GM18907 (cell line): ENCODE data around the gene TXNDC5.
"Not testable (repeated sequence)": the region's sequence is repeated elsewhere in the genome, so short reads cannot be mapped to it uniquely, and the experiment has no call there.

Experiments used
- ATAC-seq: cut with Tn5 transposase; IDR thresholded peaks from one replicate; pipeline ENCODE4 v1.9.1; 2021; ENCODE audit warnings: mild to moderate bottlenecking, moderate library complexity; ENCODE audit not compliant: unreplicated experiment

Gene TXNDC5

DNA sequence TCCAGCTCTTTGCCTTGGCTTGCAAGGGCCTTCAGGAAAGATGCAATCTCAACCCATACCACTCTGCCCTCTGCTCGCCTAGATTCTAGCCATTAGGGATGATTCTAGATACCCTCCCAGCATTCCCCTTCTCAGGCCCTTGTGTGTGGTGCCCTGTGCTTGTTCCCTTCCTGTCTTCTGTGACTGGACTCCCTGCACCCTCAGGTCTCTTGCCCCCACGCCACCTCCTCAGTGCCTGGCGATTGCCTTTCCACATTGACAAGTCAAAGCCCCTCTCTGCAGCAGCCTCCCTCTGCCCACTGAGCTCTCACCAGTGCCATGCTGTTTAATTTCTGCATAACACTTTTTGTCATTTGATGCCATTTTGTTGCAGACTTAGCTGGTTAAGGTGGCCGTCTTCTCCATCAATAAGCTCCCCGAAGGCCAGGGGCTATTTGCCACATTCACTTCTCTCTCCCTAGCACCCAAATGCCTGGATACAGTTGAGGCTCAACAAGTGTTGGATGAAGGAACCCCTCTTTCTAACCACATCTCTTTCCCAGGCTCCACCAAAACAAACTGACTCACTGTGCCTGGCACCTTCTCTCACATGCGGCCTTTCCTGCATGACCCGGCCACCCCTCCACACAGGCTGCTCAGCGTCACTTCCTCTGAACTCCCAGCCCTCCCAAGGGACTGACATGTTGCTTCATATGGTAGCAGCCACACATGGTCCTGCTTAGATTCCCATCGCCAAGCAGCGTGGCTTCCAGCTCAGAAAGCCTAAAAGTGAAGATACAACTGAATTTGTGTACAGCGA lies 4.6 kb upstream of the TXNDC5 start:
- peak; percentile 32 for ATAC-seq

DNA sequence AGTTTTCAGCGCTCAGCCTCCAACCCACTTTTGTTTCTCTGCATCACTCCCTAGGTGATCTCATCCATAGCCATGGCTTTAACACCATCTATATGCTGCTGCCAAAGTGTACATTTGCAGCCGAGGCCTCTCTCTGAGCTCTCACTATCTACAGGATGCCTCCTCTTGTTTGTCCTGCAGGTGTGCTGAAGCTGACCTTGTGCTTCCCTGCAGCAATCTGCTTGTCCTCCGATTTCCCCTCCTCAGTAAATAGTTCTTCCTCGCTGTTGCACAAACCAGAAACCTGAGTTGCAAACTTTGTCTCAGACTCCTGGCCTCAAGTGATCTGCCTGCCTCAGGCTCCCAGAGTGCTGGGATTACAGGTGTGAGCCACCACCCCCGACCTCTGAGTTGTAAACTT lies 3.7 kb upstream of the TXNDC5 start:
- no peak for ATAC-seq

DNA sequence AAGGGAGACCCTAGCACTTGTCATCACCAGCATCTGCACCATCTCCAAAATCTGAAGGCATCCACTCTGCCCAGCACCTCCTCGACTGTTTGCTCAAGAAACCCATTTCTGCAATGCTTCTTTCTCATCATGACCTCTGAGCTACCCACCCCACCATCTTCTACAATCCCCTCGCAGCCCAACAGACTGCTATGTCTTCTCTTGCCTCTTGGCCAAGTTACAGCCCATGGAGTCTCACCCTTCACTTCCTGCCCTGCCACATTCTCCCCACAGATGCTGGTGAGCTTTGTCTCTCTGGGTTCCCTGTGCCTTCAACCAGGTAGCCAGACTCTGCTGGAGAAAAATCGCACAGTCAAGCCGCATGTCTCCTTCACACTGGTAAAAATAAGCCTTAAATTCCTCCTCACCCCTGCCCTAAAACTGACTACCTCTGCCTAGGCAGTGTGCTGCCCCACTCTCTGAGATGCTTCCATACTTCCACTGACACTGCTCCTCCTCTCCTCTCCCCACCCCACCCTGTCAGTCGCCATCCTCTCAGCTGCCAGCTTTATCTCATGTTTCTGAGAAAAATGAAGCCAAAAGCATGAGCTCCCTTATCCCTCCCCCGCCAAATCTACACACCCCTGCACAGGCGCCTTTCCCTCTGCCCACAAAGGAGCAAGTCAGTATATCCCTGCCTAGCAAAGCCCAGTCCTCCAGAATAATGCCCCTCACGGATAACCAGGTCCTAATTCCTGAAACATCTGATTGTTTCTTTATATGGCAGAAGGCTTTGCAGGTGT lies 2.3 kb upstream of the TXNDC5 start:
- ATAC-seq: no peak

DNA sequence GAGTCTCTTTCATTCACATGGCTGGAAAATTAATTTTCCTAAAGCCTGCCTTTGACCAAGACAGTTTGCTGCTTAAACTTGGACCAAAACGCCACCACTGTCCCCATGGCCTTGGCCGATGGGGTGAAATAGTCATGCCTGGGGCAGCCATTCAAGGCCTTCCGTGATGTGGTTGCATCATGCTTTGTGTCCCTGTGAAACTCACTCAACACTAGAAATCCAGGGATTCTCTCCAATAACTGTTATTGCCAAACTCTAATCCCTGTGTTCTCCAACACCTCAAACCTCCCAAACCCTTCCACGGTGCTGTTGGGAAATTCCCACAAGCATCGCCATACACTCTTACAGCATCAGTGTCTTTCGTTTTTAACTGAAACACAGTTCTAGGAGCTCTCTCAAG lies 1.4 kb upstream of the TXNDC5 start:
- no peak for ATAC-seq

DNA sequence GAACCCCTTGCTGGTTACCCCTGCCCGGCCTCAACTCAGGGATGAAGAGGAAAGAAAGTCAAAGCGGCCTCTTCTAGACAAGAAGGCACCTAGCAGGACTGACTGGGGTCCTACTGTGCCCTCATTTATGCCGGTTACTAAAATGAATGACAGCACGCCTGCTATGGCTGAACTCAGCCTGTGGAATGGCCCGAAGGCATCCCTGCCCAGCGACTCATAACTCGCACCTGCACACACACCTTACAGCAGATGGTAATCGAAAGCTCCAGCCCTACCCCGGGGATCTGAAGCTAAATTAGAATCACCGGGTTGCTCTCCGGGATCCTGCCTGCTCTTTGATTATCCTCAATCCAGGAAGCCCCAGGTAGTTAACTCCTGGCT lies 747 bp upstream of the TXNDC5 start:
- ATAC-seq: no peak

DNA sequence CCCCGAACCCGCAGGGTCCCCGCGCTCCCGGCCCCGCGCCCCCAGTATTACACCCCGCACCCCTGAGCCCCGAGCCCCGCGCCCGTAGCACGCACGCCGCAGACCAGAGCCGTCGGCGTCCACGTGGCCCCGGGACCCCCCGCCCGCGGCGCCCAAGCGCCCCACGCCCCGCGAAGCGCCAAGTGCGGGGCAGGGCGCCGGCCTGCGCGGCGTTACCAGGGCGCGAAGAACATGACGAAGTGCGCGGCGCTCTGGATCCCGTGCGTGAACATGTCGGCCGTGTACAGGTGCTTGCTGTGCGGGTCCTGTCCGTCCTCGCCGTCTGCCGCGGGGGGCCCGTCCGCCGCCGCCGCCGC lies 312 bp downstream of the TXNDC5 start:
- ATAC-seq: peak; percentile 30

DNA sequence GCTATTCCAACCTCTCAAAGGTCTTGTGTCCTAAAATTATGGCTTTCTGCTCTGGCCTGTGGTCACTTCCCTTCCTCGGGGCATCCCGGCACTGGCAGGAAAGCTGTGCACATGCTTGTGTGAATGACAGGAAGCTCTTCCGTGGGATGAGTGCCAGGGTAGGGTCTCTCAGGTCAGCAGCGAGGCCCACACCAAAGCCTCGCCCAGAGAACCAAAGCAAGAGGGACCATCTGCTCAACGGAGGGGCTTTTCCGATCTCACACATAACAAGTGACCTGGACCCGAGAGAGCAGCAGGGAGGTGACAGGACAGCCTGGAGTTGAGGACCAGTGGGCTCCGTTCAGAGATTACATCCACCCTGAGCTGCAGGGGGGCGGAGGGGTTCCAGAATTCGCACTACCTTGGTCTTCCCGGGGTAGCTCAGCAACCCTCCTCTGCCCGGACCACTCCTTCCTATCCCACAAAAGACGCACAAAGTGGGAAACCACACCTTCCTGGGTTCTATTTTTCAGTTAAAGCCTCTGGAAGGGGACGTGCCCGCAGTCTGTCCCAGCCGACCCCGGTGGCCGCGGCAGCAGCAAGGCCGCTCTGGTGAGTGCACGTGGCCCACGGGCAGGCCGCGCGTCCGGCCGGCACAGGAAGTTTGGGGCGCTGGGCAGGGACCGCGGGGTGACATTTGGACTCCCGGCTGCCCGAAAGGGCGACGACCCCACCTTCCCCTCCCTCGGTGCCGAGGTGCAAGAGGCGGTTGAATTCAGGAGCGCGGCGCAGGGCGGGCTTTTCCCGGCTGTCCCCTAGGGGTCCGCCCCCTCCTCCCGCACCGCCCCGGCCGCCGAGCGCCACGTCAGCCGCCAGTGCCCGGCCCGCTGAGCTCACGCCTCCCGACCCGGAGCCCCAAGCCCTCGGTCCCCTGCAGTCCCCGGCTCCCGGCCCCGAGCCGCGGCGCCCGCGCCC lies 988 bp downstream of the TXNDC5 start:
- peak; percentile 47 for ATAC-seq

DNA sequence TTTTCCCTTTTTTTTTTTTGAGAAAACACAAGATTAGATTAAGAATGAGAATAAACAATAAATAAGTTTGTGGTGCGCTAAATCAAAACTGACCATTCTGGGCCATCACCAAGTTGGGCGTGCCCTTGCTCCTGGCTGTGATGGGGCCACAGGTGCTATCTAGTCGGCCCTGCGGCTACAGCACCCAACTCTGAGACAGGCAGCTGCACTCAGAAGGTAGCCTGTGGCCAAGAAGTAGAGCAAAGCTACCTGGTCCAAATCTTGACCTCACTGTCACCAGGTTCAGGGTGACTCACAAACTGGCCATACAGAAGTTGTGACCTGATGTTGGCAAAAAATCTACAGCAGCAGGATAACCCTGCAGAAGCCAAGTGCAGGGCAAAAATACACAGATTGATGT lies 3.4 kb downstream of the TXNDC5 start:
- no peak for ATAC-seq

DNA sequence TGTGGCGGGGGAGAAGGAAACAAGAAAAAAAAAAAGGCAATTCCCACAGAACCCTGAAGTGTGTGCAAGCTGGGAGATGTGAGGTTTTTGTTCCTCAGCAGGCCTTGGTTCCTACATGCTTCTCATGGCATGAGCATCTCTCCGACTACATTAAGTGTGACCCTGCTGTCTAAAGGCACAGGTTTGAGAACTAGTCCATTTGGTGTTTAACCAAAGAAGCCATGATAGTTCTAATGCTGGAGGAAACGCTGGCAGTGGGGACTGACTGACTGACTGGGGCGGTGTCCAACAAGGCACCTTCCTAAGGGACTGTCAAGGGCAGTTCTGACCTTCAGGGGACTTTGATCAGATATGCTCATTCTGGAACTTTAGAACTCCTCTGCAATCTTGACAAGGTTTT lies 3.8 kb downstream of the TXNDC5 start:
- ATAC-seq: no peak

DNA sequence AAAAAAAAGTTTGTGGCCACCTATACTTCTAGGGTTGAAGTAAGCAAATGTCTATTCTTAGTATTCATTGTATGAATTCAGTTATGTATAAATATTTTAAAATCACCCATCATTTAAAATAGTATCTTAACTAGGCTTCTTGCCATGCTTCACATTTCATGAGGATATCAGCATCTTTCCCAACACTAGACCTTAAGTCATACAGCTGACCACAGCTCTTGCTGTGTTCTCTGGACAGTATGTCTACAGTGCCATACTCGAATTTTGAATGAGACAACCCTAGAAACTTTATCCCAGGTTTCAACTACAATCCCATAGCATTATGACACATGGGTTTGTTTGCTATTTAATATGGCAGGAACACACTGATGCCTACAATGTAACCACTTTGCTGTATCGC lies 5.2 kb downstream of the TXNDC5 start:
- ATAC-seq: no peak

DNA sequence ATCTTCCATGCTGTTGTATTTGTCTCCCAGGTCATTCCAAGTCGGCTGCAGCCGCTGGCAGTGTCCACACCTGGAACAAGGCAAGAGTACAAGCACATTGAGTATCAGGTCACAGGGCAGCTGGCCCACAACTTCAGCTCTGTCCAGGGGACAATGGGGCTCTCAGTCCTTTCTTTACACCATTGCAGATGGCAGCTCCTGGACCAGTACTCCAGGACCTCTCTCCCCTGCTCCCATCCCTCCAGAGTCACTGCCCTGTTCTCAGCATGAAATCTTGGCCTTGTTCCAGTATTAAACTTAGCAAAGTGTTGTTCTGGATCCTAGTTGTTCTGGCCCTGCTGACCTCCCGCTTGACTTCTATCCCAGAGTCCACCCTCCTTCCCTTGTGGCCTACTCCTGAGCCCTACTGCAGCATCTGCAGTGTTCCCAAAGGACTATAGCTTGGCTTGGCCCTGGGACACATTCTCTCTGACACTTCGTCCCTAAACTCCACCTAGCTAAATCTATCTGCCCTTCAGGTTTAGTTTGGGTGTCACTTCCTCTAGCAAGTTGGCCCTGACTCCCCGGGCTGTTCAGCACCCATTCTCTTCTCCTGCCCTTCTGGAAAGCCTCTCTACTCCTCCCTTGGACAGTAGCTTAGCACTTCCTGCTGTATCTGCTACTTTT lies 5.8 kb downstream of the TXNDC5 start:
- ATAC-seq: no peak

DNA sequence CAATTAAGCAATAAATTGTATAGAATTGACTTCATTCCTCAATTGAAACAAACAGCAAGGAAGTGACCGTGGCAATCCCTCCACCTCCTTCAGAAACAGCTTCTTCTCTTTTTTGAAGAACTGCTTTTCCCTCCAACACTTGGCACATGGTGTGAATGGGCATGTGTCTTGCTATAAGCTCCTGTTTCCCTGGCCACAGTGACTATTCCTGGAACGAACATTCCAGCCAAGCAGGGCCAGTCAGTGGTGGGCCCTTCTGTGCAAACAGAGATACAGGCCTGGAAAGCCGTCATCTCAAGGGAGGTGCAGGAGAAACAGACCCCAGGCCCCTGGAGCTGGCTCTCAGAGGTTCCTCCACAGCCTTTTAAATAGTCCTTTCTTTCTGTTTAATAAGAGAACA lies 6.9 kb downstream of the TXNDC5 start:
- no peak for ATAC-seq

DNA sequence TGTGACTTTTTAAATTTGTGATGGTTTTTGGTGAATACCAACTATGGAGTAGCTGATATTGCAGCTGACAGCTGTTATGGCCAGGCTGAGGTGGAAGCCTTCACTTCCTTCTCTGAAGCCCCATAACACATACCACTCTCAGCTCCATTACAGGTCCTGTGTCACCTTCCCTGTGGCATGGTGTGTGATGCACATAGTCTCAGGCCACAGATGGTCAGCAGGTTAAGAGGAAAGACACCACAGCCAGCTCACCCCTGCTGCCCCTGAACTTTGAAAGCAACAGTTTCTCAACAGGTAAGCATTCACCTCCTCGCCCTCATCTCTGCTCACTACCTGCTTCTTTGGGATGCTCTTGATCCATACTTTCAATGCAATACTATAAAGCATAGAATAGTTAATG lies 7.7 kb downstream of the TXNDC5 start:
- ATAC-seq: no peak

DNA sequence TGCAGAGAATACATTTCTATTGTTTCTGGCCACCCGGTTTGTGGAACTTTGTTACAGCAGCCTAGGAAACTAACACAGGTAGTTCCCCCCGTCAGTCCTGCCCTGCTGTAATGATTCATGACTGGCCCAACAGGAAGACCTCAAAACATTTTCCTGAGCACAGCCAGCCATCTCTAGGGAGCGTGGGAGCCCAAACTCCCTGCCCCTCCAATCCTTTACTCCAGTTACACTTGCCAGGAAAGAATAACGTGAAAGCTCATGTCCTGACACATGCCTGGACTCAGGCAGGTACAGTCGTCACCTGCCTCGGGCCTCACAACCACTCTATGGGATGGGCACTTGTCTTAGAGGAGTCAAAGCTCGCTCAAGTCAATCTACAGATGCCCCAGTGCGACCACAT lies 8.4 kb downstream of the TXNDC5 start:
- no peak for ATAC-seq

DNA sequence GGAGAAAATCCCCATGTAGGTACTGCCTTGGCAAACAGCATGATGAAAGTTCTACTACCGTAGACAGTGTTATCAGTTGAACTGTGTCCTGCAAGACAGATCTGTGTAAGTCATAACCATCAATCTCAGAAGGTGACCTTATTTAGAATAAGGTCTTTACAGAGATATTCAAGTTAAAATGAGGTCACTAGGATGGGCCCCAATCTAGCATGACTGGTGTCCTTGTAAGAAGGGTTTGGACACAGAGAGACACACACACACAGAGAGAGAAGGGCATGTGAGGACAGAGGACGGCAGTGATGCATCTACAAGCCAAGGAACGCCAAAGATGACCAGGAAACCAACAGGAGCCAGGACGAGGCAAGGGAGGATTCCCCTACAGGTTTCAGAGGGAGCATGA lies 8.8 kb downstream of the TXNDC5 start:
- ATAC-seq: no peak

DNA sequence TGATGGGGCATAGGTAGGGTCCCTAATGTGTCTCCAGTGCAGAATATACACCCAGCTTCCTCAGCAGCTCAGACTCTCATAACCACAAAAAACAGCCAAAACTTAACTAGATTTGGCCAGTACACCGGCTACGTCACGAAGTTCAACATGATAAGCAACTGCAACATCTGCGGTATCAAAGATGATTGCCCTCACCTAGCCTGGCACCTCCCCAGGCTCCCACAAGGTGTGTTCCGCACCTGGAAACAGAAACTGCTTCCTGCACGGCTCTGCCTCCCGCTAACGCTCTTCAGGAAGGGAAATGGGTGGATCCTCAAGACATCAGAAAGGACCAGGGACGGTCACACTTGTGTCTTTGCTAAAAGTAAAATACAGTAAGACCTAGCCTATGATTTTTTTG lies 9.5 kb downstream of the TXNDC5 start:
- no peak for ATAC-seq

DNA sequence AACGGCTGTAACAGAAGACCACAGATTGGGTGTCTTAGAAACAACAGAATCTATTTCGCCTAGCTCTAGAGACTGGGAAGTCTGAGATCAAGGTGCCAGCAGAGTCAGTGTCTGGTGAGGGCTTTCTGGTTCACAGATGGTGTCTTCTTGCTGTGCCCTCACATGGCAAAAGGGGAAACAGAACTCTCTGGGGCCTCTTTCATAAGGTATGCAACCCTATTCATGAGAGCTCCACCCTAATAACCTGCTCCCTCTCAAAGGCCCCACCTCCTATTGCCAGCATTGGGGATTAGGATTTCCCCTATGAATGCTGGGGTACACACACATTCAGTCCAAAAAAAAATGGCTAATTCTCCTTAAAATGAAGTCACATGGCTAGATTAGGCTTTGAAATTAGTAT lies 10.0 kb downstream of the TXNDC5 start:
- peak; percentile 40 for ATAC-seq

DNA sequence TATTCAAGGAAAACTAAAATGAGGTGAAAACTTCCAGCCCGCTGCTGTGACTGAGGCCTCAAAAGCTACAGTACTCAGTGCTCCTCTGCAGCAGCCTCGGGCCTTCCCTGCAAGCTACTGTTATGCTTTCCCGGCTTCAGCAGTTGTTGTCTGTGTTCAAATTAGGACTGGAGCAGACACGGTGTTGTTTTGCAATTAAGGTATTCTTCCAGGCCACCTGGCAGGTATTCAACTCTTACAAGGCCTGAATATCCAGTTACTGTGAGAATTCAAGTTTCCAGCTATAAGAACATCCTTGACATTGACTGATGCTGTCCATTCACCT lies 10.7 kb downstream of the TXNDC5 start:
- no peak for ATAC-seq

DNA sequence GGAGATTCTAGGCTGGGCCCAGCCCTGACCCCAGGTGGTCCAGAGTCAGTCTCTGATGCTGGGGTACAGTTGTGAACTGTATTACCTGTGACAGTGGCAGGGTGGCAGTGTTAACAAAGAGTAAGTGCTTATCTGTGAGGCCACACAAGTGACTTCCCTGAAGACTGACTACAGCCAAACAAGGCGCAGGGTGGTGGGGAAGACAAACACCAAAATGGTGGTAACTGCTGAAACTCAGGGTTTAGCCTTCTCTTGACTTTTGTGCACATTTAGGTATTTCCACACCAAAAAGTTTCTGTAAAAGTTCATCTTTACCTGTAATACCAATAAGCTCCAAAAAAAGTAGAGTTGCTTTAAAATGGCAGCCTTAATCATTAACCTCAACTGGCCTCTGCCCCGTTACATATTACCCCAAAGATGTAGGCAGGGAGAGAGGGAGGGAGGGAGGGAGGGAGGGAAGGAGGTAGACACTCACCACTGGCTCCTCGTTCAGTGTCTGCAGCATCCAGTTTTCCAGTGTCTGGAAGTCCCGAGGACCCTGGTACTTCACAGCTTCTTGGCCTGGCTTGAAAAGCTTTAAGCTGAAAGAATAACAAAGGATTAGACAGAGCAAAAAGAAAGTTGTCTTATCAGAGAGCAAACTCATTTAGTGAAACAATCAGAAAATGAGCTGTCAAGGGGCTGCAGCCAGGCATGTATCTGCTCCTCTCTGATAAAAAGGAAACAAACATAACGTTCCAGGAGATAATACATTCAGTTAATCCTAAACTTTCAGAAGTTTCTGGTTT lies 11.3 kb downstream of the TXNDC5 start:
- ATAC-seq: peak; percentile 73

DNA sequence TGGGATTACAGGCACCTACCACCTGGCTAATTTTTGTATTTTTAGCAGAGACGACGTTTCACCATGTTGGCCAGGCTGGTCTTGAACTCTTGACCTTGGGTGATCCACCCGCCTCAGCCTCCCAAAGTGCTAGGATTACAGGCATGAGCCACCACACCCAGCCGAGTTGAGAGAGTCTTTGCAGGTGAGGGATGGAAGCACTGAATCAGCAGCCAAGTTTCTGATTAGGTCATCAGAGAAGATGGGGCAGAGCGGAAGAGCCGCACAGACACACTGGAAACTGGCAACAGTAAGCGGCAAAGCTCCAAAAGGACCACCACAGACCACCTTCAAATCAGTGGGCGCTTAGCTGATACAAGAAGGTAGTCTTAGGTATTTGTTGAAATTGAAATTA lies 12.4 kb downstream of the TXNDC5 start:
- not testable (repeated sequence) for ATAC-seq
